Thyroid gland (tissue), 4 donors: ENCODE measurements around the gene COMMD8. TPM values are rescaled to one million over a fixed set of nuclear protein-coding genes. Genes with fewer than 3 reads are reported as not detected.

Experiments
- DNase-seq, 2 donors: peaks; one replicate each; pipeline ENCODE4 v3.0.0-alpha.2; 2019
- H3K27ac ChIP-seq, 3 donors: fragments of 200-600 bp; sonication (generic); 1 replicate in 2 of 3; 2 replicates in 1 of 3; pipeline ENCODE4 v1.5.1; 2016 to 2019; ENCODE audit warnings: mild to moderate bottlenecking in 1 of 3, moderate library complexity in 1 of 3
- H3K27me3 ChIP-seq: fragments of 200-600 bp; sonication (generic); one replicate; pipeline ENCODE4 v1.5.1; 2019
- H3K36me3 ChIP-seq, 2 donors: fragments of 200-600 bp; sonication (generic); one replicate each; pipeline ENCODE4 v1.5.1; 2016 to 2019
- H3K4me1 ChIP-seq, 2 donors: fragments of 200-600 bp; sonication (generic); one replicate each; pipeline ENCODE4 v1.5.1; 2017 to 2019
- H3K4me3 ChIP-seq, 3 donors: fragments of 200-600 bp; sonication (generic); replicated peaks in 1 of 3; 1 replicate in 2 of 3; 2 replicates in 1 of 3; pipeline ENCODE4 v1.5.1; 2016; ENCODE audit warnings: mild to moderate bottlenecking in 1 of 3
- H3K9me3 ChIP-seq: fragments of 200-600 bp; sonication (generic); one replicate; pipeline ENCODE4 v1.5.1; 2017
- POLR2A ChIP-seq, 2 donors: fragments of 450-650 bp; IDR thresholded peaks; one replicate each; pipeline ENCODE4 v1.6.1; 2017; ENCODE audit warnings: antibody characterized with exemption in 2 of 2, mild to moderate bottlenecking in 2 of 2, moderate library complexity in 1 of 2
- WGBS, 2 donors: methylation state at CpG; one replicate each; pipeline ENCODE4 v1.1.5; 2017; 5-methylcytosine and 5-hydroxymethylcytosine counted together
- intact Hi-C: fragments of 100-400 bp; cut with DNase I; formaldehyde crosslinking; loops from one replicate; pipeline ENCODE4 v1.15.1; 2023
- total RNA-seq, 4 donors: library from RNA; depleted of rRNA; stranded (reverse); fragments of >200 nt; gene quantifications; one replicate each; pipeline ENCODE4 v1.2.3, GENCODE V29; 2016
- TF ChIP-seq, protein P1 (sequence below), 6 experiments: fragments of 200-600 bp in 3 of 6; fragments of 450-650 bp in 3 of 6; sonication (generic) in 3 of 6; IDR thresholded peaks; one replicate each; pipeline ENCODE4 v1.5.1; 2016 to 2019; ENCODE audit warnings: antibody characterized with exemption in 6 of 6, mild to moderate bottlenecking in 2 of 6, inconsistent platforms in 1 of 6, moderate library complexity in 1 of 6

The COMMD8 gene
- total RNA-seq, 4 donors from 2014 or later, result 19.8 to 34.2 (median 28.5) TPM

DNA sequence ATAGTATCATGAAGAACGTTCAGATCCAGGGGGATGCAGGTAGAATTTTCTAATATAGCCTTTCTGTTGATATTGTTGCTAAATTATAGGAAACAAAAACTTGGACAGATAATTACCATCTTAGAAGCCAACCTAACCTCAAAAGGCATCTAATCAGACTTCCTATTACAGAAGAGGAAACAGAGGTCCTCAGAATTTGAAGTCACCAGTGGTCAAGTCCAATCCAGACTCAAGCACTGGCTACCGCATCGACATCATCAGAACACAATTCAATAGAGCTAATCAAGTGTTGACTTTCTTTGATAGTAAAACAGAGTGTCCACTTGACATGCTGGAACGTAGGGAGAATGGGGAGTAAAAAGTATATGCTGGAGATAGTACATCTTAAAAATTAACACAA, 11.3 kb upstream of the COMMD8 start:
- Histone ChIP-seq H3K4me3 (no peak overlapping the region), H3K27ac (no peak overlapping the region), H3K9me3 (no peaks in the 10 kb centered on the region), H3K27me3 (no peaks in the 10 kb centered on the region), H3K36me3 (no peaks in the 10 kb centered on the region), H3K4me1 (no peaks in the 10 kb centered on the region)
- intact Hi-C loops, result loop anchor here (10.0 kb wide), 1 partner anchor 90 kb away; no protein-coding TSS in a partner anchor
- 81 to 82% methylated on average over 4 of the region's 4 CpGs for WGBS, 2 donors
- DNase-seq, result no peak
- no peak for TF ChIP-seq POLR2A (IDR thresholded peaks at IDR 0.05)
- TF ChIP-seq, protein P1, sequence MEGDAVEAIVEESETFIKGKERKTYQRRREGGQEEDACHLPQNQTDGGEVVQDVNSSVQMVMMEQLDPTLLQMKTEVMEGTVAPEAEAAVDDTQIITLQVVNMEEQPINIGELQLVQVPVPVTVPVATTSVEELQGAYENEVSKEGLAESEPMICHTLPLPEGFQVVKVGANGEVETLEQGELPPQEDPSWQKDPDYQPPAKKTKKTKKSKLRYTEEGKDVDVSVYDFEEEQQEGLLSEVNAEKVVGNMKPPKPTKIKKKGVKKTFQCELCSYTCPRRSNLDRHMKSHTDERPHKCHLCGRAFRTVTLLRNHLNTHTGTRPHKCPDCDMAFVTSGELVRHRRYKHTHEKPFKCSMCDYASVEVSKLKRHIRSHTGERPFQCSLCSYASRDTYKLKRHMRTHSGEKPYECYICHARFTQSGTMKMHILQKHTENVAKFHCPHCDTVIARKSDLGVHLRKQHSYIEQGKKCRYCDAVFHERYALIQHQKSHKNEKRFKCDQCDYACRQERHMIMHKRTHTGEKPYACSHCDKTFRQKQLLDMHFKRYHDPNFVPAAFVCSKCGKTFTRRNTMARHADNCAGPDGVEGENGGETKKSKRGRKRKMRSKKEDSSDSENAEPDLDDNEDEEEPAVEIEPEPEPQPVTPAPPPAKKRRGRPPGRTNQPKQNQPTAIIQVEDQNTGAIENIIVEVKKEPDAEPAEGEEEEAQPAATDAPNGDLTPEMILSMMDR (IDR thresholded peaks at IDR 0.05), result no peak

DNA sequence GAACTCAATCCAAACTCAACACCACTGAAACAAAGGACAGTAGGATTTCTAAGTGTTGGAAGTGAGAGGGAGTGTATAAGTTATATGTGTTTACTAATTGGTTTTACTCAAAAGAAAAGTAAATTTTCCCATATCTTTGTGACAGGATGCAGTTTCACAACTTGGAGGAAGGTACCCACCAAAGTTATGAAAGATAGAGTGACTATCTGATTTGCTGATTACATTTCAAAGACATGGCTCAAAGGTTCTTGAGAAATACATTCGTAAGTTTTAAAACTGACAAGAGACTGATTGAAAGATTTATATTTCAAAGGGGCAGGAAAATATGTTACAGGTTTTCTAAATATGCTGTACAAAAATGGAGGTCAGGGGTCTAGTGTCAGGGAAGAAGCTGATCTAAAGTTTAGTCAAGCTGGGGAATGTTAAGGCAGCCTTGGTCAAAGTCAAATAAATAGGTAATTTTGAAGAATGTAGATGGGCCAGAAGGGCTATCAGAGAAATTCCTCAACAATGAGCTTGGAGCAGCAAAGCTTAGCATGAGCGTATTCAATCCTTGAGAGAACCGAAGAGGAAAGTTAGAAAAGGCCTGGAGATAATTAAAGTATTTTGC, 9.7 kb upstream of the COMMD8 start:
- no peak for DNase-seq
- Histone ChIP-seq H3K36me3 (no peaks in the 10 kb centered on the region), H3K4me3 (no peak overlapping the region), H3K9me3 (no peaks in the 10 kb centered on the region), H3K27ac (no peak overlapping the region), H3K27me3 (no peaks in the 10 kb centered on the region), H3K4me1 (no peaks in the 10 kb centered on the region)
- TF ChIP-seq, protein P1 (IDR thresholded peaks at IDR 0.05), result no peak
- no peak for TF ChIP-seq POLR2A (IDR thresholded peaks at IDR 0.05)
- 87 to 88% methylated on average over 3 of the region's 3 CpGs for WGBS, 2 donors
- intact Hi-C loops, result loop anchor here (10.0 kb wide), 1 partner anchor 92 kb away; no protein-coding TSS in a partner anchor

DNA sequence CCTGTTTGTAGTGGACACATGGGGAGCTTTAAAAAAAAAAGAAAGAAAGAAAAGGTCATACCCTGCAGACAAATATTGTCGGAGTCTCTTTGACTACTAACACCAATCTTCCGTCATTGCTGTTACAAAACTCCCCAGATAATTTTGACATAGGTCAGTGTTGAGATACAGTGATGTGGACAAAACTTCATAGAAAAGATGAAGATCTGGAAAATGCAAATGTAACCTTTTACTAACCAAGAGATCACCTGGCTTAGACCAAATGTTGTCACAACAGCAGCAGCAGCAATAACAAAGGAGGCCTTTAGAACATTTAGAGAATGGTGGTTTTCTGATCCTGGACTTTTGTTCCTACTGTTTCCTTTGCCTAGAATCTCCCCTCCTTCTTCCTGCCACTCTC, 8.1 kb upstream of the COMMD8 start:
- intact Hi-C loops, result loop anchor here (10.0 kb wide), 1 partner anchor 93 kb away; no protein-coding TSS in a partner anchor
- 87 to 97% methylated on average over 2 of the region's 2 CpGs for WGBS, 2 donors

DNA sequence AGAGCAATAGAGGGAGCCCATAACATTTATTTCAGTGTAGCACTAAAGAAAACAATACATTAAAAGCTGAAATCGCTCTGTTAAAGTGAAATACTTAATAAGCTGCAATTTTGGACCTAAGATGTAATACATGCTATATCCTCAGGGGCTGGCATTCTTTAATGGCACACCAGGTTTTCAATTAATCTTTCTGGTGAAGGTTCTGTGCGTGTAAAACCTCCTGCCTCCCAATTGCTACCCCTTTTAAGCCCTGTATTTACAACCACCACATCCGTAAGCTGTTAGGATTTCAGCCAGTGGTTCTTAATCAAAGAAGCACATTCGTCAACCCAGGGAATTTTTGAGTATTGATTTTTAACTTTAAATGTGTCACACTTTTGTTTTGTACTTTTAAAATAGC, 7.6 kb upstream of the COMMD8 start:
- no peak for DNase-seq
- 69 to 70% methylated on average over 4 of the region's 4 CpGs for WGBS, 2 donors
- intact Hi-C loops, result loop anchor here (10.0 kb wide), 1 partner anchor 94 kb away; no protein-coding TSS in a partner anchor
- Histone ChIP-seq H3K4me1 (no peaks in the 10 kb centered on the region), H3K27me3 (no peaks in the 10 kb centered on the region), H3K27ac (no peak overlapping the region), H3K4me3 (no peak overlapping the region), H3K9me3 (no peaks in the 10 kb centered on the region), H3K36me3 (no peaks in the 10 kb centered on the region)
- TF ChIP-seq POLR2A (IDR thresholded peaks at IDR 0.05), result no peak
- TF ChIP-seq, protein P1 (IDR thresholded peaks at IDR 0.05), result no peak

More for the DNA sequence above, 8.1 kb upstream of the COMMD8 start:
- Histone ChIP-seq H3K4me3 (no peak overlapping the region), H3K27me3 (no peaks in the 10 kb centered on the region), H3K36me3 (no peaks in the 10 kb centered on the region), H3K4me1 (no peaks in the 10 kb centered on the region), H3K27ac (no peak overlapping the region), H3K9me3 (no peaks in the 10 kb centered on the region)
- TF ChIP-seq, protein P1 (IDR thresholded peaks at IDR 0.05), result no peak
- no peak for TF ChIP-seq POLR2A (IDR thresholded peaks at IDR 0.05)
- no peak for DNase-seq

DNA sequence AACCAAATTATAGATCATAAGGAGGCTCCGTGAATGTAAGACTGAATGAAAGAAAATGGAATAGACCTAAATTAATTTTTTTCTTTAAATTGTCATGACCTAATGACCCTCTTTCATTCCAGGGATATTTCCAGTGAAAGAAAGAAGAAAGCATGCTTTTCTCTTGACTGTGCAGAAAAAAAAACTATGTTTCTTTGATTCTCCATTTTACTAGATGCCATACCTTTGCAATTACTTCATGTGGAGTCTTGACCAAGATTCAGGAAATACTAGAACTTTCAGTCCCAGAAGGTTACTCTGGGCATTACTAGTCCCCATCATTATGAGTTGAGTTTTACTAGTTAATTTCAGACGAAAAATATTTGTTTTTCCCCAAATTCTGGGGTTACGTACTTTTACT, 6.4 kb upstream of the COMMD8 start:
- no peak for DNase-seq
- WGBS, 2 donors, result 93 to 94% methylated on average over 3 of the region's 3 CpGs
- TF ChIP-seq POLR2A (IDR thresholded peaks at IDR 0.05), result no peak
- TF ChIP-seq, protein P1 (IDR thresholded peaks at IDR 0.05), result no peak
- Histone ChIP-seq H3K27me3 (no peaks in the 10 kb centered on the region), H3K9me3 (no peaks in the 10 kb centered on the region), H3K27ac (no peak overlapping the region), H3K4me3 (no peak overlapping the region), H3K36me3 (no peaks in the 10 kb centered on the region), H3K4me1 (no peaks in the 10 kb centered on the region)
- intact Hi-C loops, result loop anchor here (10.0 kb wide), 1 partner anchor 95 kb away; no protein-coding TSS in a partner anchor
